ENCODE measurements around the gene MAP3K21.

Gene MAP3K21

GRCh38 chr1:233433436-233434210, 106.1 kb downstream of the MAP3K21 start:
- Histone ChIP-seq H3K4me2 (ENCODE audit: low read length) (no peak overlapping the region), H3K4me3 (ENCODE audit: low read depth, low read length) (no peak overlapping the region), H3K36me3 (ENCODE audit: control insufficient read depth in 1 of 2, insufficient read depth in 2 of 2, low read length in 2 of 2) (no peaks in the 10 kb centered on the region), H3K79me1 (ENCODE audit: low read length) (no peaks in the 10 kb centered on the region), H3K9ac (ENCODE audit: low read length) (no peak overlapping the region), H3K9me3 (ENCODE audit: insufficient read depth, low read depth, low read length) (no peaks in the 10 kb centered on the region), H3K14ac (ENCODE audit: low read length) (no peak overlapping the region), H2AFZ (ENCODE audit: insufficient read depth, low read length, poor library complexity) (no peak overlapping the region), H3K27me3 (ENCODE audit: insufficient read depth, low read length) (no peaks in the 10 kb centered on the region), H4K8ac (ENCODE audit: low read depth, low read length) (no peak overlapping the region), H3K4me1 (ENCODE audit: control insufficient read depth in 1 of 2, insufficient read depth in 2 of 2, low read length in 2 of 2) (no peaks in the 10 kb centered on the region), H2BK120ac (ENCODE audit: insufficient read depth, low read length, poor library complexity) (no peak overlapping the region), H3K23ac (ENCODE audit: low read length) (no peak overlapping the region), H2BK12ac (ENCODE audit: low read length) (no peak overlapping the region), H2BK5ac (ENCODE audit: low read depth, low read length, poor library complexity) (no peak overlapping the region), H2AK5ac (ENCODE audit: low read length) (no peak overlapping the region), H3K4ac (ENCODE audit: low read depth, low read length) (no peak overlapping the region), H4K91ac (ENCODE audit: low read depth, low read length) (no peak overlapping the region), H3K18ac (ENCODE audit: low read length) (no peak overlapping the region), H3K79me2 (ENCODE audit: control insufficient read depth, insufficient read depth, low read length, poor library complexity) (no peaks in the 10 kb centered on the region), H3K27ac (ENCODE audit: low read depth, low read length) (no peak overlapping the region), H4K12ac (ENCODE audit: low read depth, low read length) (no peak overlapping the region)
- DNase-seq = no peak
- no CpG with 5 or more reads among the region's 4 CpGs for WGBS (ENCODE audit: extremely low coverage, insufficient coverage, insufficient read length)
